ENCODE data around the gene NEIL1. TPM values are rescaled to one million over a fixed set of nuclear protein-coding genes. Genes with fewer than 3 reads are reported as not detected.

NEIL1 gene
- total RNA-seq, 1 donor from 2014 or later = 10.9 TPM

DNA sequence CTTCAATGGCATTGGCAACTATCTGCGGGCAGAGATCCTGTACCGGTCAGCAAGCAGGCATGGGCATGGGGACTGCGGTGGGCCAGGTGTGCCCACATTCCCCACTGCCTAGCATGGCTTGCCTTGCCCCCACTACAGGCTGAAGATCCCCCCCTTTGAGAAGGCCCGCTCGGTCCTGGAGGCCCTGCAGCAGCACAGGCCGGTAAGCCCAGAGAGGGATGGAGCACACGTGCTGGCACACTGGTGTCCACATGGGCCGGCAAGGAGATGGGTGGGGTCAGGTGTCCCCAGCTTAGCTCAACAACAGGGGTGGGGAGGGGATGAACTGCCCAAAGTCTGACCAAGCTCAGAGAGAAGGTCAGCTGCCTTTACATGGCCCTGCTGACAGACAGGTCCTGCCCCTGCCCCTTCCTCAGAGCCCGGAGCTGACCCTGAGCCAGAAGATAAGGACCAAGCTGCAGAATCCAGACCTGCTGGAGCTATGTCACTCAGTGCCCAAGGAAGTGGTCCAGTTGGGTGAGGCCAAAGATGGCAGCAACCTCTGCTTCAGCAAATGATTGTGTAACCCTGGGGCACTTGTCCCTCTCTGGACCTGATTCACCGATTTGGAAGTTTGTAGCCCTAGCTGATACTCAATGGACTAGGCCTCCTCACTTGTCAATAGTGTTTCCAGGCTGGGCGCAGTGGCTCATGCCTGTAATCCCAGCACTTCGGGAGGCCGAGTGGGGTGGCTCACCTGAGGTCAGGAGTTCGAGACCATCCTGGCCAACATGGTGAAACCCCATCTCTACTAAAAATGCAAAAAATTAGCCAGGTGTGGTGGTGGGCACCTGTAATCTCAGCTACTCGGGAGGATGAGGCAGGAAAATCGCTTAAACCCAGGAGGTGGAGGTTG is 5.6 kb downstream of the NEIL1 start:
- DNase-seq (ENCODE audit: low spot score) = no peak

DNA sequence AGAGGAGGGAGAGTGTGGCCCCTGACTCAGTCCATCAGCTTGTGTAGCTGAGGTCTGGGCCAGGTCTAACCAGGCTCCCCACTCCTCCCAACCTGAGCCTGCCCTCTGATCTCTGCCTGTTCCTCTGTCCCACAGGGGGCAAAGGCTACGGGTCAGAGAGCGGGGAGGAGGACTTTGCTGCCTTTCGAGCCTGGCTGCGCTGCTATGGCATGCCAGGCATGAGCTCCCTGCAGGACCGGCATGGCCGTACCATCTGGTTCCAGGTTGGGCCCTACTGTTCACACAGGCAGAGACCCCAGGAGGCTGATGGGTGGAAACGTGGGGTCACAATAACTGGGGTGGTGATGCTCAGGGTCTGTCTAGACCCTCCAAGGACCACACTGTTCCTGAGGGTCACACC is 6.8 kb downstream of the NEIL1 start:
- intact Hi-C loops (cut with DNase I) = no loop called here
- no peak for DNase-seq (ENCODE audit: low spot score)

More for the DNA sequence above, 5.6 kb downstream of the NEIL1 start:
- intact Hi-C loops (cut with DNase I) = no loop called here

DNA sequence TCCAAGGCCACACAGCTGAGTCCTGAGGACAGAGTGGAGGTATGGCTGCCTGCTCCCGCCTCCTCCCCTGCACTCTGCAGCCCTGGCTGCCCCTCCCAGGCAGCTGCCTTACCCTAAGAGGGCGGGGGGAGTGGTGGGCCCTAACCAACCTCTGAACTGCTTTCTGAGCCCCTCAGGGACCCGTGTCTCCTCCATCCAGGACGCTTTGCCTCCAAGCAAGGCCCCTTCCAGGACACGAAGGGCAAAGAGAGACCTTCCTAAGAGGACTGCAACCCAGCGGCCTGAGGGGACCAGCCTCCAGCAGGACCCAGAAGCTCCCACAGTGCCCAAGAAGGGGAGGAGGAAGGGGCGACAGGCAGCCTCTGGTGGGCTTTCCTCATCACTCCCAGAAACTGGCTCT is 7.6 kb downstream of the NEIL1 start:
- peak; percentile 2 for DNase-seq (ENCODE audit: low spot score)
- intact Hi-C loops (cut with DNase I) = no loop called here

DNA sequence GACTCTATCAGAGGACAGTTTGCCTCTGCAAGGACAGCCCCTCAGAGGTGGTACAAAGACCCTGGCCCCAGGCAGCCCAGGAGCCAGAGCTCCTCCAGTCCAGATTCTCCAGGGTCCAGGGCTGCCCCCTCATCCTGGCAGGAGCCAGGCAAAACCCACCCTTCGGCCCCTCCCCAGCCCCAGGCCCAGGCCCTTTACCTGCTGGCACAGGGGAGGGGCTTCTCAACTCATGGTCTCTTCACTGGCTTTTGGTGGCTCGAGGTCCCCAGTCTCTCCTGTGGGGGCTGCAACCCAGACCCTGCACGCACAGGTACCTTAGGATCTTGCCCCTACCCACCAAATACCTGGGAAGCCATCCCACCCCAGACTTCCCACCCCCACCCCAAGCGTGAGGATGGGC is 8.5 kb downstream of the NEIL1 start:
- intact Hi-C loops (cut with DNase I) = no loop called here
- no peak for DNase-seq (ENCODE audit: low spot score)

DNA sequence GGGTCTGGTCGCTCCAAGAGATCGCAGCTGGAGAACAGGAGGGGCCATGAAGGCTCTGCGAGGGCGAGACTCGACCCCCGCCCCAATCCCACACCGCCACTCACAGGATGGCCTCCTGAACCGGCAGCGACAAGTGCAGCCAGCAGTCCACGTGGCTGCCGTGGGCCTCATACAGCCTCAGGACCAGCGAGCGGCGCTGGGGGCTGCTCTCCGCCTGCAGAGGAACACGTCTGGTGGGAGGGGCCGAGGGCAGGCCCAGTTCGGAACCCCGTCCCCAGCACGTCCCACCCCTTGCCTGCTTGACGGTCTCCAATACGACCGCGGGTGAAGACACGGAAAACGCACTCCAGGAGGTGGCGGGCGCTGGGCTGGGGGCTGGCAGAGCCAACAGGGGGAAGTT is 9.2 kb downstream of the NEIL1 start:
- no peak for DNase-seq (ENCODE audit: low spot score)
- intact Hi-C loops (cut with DNase I) = no loop called here

DNA sequence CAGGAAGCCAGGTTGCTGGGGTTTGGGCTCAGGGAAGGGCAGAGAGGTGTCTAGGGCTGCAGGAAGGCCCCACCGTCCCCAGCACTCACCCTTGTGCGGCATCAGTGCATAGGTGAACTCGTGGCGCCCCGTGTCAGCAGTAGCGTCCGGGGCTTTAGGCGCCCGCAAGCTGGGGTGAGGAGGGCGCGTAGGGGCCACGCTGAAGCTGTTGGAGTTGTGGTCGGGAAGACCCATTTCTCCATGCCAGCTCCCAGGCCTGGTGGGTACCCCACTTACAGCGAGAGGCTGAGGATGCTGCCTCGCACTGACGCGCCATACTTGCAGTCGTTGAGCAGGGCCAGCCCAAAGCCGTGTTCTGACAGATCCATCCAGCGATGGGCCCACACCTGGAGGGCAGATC is 9.7 kb downstream of the NEIL1 start:
- intact Hi-C loops (cut with DNase I) = no loop called here

DNA sequence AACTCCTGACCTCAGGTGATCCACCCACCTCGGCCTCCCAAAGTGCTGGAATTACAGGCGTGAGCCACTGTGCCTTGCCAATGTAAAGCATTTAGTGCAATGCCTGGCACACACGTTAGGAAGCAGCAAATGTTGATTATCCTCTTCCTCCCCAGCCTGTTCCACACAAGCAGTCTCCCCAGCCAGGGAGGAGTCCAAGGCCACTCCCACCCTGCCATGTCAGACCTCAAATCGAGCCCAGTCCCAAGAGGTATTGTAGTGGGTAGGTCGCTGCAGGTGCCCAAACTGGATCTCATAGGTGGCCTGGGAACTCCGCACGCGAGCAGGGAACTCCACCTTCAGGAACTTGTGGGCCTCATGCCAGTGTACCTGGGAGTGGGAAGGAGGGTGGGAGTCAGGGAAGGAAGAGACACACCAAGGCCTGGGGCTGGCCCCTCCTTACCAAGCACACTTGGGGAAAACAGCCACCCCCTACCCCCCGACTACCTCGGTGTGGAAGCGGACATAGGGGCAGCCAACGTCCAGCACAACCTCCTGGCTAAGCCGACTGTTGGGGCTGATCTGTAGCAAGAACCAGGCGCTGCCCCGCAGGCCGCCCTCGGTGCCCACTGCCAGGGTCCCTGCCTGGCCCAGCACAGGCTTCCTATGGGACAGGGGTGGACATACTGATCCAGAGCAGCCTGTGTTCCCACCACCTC is 11.3 kb downstream of the NEIL1 start:
- no peak for DNase-seq (ENCODE audit: low spot score)
- intact Hi-C loops (cut with DNase I) = no loop called here

More for the DNA sequence above, 9.7 kb downstream of the NEIL1 start:
- no peak for DNase-seq (ENCODE audit: low spot score)

DNA sequence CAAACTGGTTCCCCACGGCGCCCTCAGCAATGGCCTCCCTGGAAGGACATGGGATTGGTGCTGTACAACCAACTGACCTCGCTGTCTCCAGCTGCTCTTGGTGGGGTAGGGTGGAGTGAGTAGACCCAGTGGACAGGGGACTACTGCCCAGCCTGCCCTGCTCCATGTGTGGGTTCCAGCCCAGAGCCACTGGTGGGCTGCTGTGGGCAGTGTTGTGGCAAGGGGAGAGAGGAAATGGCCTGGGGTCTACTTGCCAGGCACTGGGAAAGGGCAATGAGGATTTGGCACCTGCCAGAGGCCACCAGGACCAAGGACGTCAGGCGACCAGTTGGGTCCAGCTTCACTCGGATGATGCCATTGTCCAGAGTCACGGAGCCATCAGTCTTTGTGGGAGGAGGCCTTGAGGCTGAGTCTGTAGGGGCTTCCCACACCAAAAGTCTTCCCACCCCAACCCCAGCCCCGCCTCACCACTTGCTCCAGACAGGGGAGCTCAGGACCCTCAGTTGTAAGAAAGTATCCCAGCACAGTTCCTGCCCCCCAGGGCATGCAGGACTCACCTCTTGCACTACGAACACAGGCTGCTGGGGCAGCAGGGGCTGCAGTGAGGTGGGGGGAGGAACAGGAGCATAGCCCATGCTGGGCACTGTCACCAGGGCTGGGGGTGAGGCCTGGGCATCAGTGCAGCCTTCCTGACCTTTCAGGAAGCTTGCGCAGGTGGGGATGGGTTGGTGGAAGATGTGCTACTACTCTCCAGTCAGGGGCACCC is 12.1 kb downstream of the NEIL1 start:
- DNase-seq (ENCODE audit: low spot score) = no peak
- intact Hi-C loops (cut with DNase I) = no loop called here

DNA sequence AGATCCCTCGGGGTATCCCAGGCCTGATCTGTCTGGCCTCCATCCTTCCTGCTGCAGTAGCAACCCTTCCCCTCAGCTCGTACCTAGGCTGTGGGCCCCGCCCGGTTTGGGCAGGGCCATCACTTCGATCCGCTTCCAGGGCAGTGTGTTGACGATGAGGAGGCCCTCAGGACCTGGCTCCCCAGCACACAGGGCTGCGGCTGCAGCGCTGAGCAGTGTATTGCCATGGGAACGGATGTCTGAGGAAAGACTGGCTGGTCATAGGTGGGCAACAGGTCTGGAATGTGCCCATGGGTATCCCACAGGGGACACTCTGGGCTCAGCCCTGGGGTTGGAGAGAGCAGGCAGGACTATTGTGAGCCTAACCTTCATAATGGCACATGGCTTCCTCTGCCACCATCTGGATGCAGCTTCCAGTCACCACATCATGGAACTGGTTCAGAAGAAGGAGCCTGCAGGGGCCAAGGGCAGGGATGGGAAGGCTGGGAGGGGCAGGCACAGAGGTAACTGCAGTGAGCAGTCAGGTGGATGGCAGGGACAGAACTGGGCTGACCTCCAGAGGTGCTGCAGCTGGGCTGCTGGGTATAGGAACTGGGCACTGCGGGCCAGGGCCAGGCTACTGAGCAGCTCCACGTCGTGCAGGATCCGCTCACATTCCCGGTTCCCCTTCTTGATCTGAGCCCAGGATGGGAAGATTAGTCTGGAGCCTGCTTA is 12.9 kb downstream of the NEIL1 start:
- no peak for DNase-seq (ENCODE audit: low spot score)
- intact Hi-C loops (cut with DNase I) = loop anchor here (10.0 kb wide), 1 partner anchor 325 kb away; no protein-coding TSS in a partner anchor

DNA sequence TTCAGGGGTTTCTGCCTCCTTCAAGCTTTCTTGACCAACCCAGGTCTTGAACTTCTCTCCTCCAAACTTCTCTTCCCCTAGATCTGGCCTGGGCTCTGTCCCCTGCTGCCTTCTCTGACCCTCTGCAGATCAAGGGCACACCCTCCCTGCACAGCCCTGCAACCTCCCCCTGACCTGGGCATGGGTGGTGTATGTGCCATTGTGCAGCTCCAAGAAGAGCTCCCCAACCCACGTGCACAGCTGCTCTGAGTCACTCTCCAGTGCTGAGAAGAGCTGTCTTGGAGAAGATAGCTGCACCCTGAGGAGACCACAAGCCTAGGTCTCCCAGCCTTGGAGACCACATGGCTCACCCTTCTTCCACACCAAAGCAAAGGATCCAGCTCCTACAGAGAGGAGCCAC is 13.6 kb downstream of the NEIL1 start:
- DNase-seq (ENCODE audit: low spot score) = no peak
- intact Hi-C loops (cut with DNase I) = loop anchor here (10.0 kb wide), 1 partner anchor 324 kb away; no protein-coding TSS in a partner anchor

DNA sequence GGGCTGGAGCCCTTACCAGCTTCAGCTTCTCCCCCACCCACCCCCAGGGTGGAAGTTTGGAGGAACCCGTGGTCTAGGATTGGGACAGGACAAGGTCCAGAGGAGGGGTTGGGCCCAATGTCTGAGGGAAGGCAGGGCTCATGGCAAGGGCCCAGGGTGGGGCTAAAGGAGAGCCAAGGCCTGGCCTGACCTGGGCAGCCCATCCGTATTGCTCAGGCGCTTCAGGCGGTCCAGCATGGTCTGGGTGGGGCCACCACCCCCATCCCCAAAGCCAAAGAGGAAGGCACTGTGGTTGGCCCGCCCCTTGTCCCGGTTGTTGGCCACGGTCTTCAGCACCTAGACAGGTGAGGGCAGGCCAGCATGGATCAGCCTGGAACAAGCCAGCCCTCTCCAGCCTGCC is 14.0 kb downstream of the NEIL1 start:
- DNase-seq (ENCODE audit: low spot score) = no peak
- intact Hi-C loops (cut with DNase I) = loop anchor here (10.0 kb wide), 1 partner anchor 324 kb away; no protein-coding TSS in a partner anchor

DNA sequence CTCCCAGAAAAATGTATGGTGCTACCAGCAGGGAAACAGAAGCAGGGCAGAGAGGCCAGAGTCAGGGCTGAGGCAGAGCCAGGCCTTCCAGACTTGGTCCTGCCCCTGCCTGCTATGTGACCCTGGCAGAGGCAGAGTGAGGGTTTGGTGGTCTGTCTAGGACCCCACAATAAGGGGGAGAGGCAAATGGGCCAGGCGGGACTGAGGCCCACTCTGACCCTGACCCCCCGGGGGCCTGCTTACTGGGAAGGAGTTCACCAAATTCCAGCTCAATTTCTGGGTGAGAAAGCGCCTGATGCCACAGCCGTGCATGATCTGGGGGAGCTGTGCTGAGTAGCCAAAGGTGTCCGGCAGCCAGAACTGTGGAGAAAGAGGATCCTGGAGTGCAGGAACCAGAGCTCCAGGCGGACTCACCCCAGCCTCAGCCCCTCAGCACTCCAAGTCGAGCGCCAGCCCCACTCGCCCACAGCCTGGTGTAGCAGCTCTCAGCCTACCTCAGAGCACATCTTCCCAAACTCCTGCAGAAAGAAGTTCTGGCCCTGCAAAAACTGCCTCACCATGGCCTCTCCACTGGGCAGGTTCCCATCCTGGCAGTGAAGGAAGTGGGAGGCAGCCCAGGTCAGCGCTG is 14.6 kb downstream of the NEIL1 start:
- DNase-seq (ENCODE audit: low spot score) = no peak
- intact Hi-C loops (cut with DNase I) = loop anchor here (10.0 kb wide), 1 partner anchor 323 kb away; no protein-coding TSS in a partner anchor

DNA sequence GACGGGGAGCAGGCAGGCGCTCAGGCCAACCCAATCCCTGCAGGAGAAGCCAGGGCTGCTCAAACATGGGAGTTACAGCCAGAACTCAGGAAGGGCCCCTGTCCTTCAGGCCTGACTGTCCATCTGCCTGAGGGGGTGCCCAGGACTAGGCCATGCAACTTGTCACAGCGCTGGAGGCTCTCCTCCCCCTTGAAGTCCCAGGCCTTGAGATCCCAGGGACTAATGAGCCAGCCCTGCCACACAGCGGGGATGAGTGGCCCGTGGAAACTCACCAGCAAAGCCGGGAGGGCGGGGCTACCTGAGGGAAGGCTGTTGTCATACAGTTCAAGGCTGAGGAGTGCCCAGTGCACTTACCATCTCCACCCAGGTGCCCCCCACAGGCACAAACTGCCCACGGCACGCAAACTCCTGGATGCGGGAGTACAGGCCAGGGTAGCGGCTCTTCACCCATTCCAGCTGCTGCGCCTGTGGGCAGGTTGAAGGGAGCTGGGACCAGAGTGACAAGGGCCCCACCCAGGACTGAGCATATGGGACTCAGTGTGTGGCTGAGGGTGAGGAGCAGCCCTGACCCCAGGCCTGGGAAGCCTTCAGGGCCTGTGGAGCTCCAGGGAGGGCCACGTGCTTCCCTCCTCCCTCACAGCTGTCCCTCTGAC is 15.3 kb downstream of the NEIL1 start:
- intact Hi-C loops (cut with DNase I) = loop anchor here (10.0 kb wide), 1 partner anchor 323 kb away; no protein-coding TSS in a partner anchor
- DNase-seq (ENCODE audit: low spot score) = no peak

DNA sequence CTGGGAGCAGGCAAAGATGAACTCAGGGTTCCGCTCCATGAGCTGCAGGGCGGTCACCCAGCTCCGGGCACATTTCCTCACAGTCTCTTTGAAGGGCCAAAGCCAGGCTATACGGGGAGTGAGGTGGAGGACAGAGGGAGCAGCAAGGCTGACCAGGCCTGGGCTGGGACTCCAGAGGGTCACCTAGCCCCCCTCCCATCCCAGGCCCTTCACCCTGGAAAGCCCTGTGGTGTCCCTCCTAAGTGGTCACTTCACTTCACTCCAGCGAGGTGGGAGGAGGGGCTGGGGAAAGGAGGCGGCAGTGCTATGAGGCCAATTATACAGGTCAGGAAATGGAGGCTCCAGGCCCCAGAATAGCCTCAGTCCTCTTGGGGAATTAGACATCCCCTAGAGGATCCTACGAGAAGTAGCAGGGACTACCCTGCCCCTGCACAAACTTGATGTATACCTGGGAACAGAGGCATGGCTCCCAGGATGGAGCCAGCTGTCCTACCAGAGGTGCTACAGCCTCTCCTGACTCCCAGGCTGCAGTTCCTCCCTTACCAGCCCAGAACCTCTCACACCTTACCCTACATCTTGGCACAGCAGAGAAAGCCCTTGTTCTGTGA is 15.9 kb downstream of the NEIL1 start:
- no peak for DNase-seq (ENCODE audit: low spot score)
- intact Hi-C loops (cut with DNase I) = loop anchor here (10.0 kb wide), 1 partner anchor 322 kb away; no protein-coding TSS in a partner anchor

DNA sequence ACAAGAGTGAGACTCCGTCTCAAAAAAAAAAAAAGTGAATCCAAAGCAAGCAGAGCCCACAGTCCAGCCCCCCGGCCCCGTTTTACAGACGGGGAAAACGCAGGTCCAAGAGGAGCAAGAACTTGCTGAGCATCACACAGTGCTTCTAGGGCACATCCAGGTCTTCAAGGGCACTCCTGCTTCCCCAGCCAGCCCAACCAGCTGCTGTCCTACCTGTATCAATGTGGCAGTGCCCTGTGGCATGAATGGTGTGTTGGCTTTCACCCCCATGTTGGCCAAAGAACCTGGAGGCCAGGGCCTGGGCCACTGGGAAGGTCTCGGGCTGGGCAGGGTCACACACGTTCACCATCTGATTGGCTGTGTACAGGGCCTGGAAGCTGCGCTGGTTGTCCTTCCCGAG is 16.9 kb downstream of the NEIL1 start:
- no peak for DNase-seq (ENCODE audit: low spot score)

DNA sequence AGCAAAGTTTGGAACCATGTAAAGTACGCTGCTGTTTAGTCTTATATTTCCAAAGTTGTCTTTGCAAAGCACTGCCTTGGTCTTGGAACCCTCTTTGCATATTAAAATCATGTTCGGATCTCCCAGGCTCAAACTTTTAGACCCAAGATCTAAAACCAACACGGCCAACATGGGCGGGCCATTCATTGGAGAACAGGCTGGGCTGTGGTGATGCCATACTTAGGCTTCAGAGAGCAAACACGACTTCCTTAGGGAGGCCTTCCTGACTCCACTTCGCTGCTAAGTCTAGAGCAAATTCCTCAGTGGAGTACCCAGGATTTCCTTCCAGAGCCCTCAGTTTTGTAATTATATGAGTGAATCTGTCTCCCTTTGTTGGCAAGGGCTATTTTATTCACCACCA is 18.0 kb downstream of the NEIL1 start:
- intact Hi-C loops (cut with DNase I) = loop anchor here (5.0 to 10.0 kb wide), 2 partner anchors 87 to 320 kb away; partner anchors contain the start of gene SIN3A
- no peak for DNase-seq (ENCODE audit: low spot score)

More for the DNA sequence above, 16.9 kb downstream of the NEIL1 start:
- intact Hi-C loops (cut with DNase I) = loop anchor here (10.0 kb wide), 1 partner anchor 321 kb away; no protein-coding TSS in a partner anchor

DNA sequence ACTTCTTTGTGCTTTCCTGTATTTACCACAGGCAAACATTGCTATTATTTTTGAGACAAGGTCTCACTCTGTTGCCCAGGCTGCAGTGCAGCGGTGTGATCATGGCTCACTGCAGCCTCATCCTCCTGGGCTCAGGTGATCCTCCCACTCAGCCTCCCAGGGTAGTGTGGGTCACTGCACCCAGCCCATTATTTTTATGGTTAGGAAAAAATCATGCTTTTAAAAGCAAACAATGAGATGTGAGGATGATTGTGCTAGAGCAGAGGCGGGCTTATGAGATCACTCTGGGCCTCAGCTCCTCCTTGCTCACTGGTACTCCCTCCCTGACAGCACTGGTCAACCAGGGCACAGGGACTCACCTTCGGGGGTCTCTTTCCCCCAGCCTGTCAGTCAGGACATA is 19.3 kb downstream of the NEIL1 start:
- no peak for DNase-seq (ENCODE audit: low spot score)
- intact Hi-C loops (cut with DNase I) = loop anchor here (5.0 to 10.0 kb wide), 2 partner anchors 86 to 319 kb away; partner anchors contain the start of gene SIN3A
